Right lobe of liver (tissue), 4 donors: Measurements from ENCODE around the gene DIAPH2.

Experiments
- CTCF ChIP-seq, 4 donors: fragments of 200-600 bp in 3 of 4; fragments of 450-650 bp in 1 of 4; IDR thresholded peaks; one replicate each; pipeline versions ENCODE4 v1.5.1 to v1.8.0; 2016 to 2022; ENCODE audit warnings: antibody characterized with exemption in 4 of 4, mild to moderate bottlenecking in 2 of 4
- POLR2A ChIP-seq: fragments of 450-650 bp; IDR thresholded peaks from one replicate; pipeline ENCODE4 v1.6.1; 2017; ENCODE audit warnings: antibody characterized with exemption, mild to moderate bottlenecking
- donor health status: DM: no; HTN: no; CAD: no.
- donor health status: DM: no; HTN: no; CAD: no.
- donor health status: DM: no; HTN: yes; CAD: no.

DNA sequence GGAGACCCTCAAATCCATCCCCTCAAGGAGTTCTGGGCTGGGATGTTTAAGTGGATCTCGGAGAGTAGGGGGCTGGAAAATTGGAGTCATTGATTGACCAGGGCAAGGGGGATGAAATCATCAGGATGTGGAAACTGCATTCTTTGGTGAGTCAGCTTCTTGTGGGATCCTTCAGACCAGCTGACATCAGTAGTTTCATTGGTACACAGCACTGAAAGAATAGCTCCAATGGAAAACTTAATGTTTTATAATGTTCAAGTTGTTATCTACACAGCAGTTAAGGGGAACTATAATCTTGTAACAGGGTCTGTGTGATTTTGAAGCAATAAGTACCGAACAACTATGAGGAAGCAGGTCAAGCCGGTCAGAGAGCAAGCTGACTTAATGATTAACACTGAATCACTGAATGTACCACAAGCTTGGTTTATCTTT, 705.1 kb downstream of the DIAPH2 start:
- TF ChIP-seq POLR2A (no peak), CTCF (IDR thresholded peaks at IDR 0.05) (no peak)
